ENCODE data around the gene OR51G2.

OR51G2 gene

GRCh38 chr11:4921796-4922195, 2.6 kb upstream of the OR51G2 start:
- Histone ChIP-seq H3K36me3 (ENCODE audit: control insufficient read depth in 5 of 5, insufficient read depth in 5 of 5, low read length in 5 of 5) (no peaks in the 10 kb centered on the region), H3K27ac (ENCODE audit: low read depth, low read length) (no peak overlapping the region), H3K9me3 (ENCODE audit: control insufficient read depth in 5 of 5, low read length in 5 of 5) (no peaks in the 10 kb centered on the region), H3K27me3 (ENCODE audit: control insufficient read depth in 5 of 5, insufficient read depth in 4 of 5, low read length in 5 of 5) (no peaks in the 10 kb centered on the region), H3K4me1 (ENCODE audit: control insufficient read depth in 5 of 5, insufficient read depth in 5 of 5, low read length in 5 of 5) (no peaks in the 10 kb centered on the region), H3K9ac (ENCODE audit: low read length in 5 of 5) (no peak overlapping the region), H3K4me3 (ENCODE audit: low read depth in 1 of 5, low read length in 5 of 5) (no peak overlapping the region)

- Histone ChIP-seq H3K9me3 (ENCODE audit: control insufficient read depth in 5 of 5, low read length in 5 of 5) (no peaks in the 10 kb centered on the region), H3K27me3 (ENCODE audit: control insufficient read depth in 5 of 5, insufficient read depth in 4 of 5, low read length in 5 of 5) (peaks cover 0 to 2% (median 0%) of the 10 kb centered on the region in 5 donors), H3K36me3 (ENCODE audit: control insufficient read depth in 5 of 5, insufficient read depth in 5 of 5, low read length in 5 of 5) (no peaks in the 10 kb centered on the region), H3K27ac (ENCODE audit: low read depth, low read length) (no peak overlapping the region), H3K4me3 (ENCODE audit: low read depth in 1 of 5, low read length in 5 of 5) (no peak overlapping the region), H3K4me1 (ENCODE audit: control insufficient read depth in 5 of 5, insufficient read depth in 5 of 5, low read length in 5 of 5) (no peaks in the 10 kb centered on the region), H3K9ac (ENCODE audit: low read length in 5 of 5) (no peak overlapping the region)
These were observed 2.6 kb downstream of the OR51G2 start for GRCh38 chr11:4916581-4916980.

GRCh38 chr11:4903484-4903883, 15.7 kb downstream of the OR51G2 start, which contains the start of gene OR51A7:
Gene OR51A7, plus strand, starts transcription at chr11:4903783. Its CDS starts 3,587 bp downstream, at chr11:4907370.
- no peak within 1 kb of the TSS for H3K4me3 ChIP-seq (ENCODE audit: low read depth in 1 of 5, low read length in 5 of 5)
- no peaks in the 10 kb centered on the region for H3K36me3 ChIP-seq (ENCODE audit: control insufficient read depth in 5 of 5, insufficient read depth in 5 of 5, low read length in 5 of 5)
- H3K9ac ChIP-seq (ENCODE audit: low read length in 5 of 5) = no peak within 1 kb of the TSS
- no peak within 1 kb of the TSS for H3K27ac ChIP-seq (ENCODE audit: low read depth, low read length)
- H3K27me3 ChIP-seq (ENCODE audit: control insufficient read depth in 5 of 5, insufficient read depth in 4 of 5, low read length in 5 of 5) = peaks cover 0 to 2% (median 0%) of the 10 kb centered on the region in 5 donors
- H3K9me3 ChIP-seq (ENCODE audit: control insufficient read depth in 5 of 5, low read length in 5 of 5) = no peaks in the 10 kb centered on the region
- H3K4me1 ChIP-seq (ENCODE audit: control insufficient read depth in 5 of 5, insufficient read depth in 5 of 5, low read length in 5 of 5) = no peaks in the 10 kb centered on the region

- Histone ChIP-seq H3K4me1 (ENCODE audit: control insufficient read depth in 5 of 5, insufficient read depth in 5 of 5, low read length in 5 of 5) (no peaks in the 10 kb centered on the region), H3K36me3 (ENCODE audit: control insufficient read depth in 5 of 5, insufficient read depth in 5 of 5, low read length in 5 of 5) (no peaks in the 10 kb centered on the region), H3K9ac (ENCODE audit: low read length in 5 of 5) (no peak overlapping the region), H3K4me3 (ENCODE audit: low read depth in 1 of 5, low read length in 5 of 5) (no peak overlapping the region), H3K27ac (ENCODE audit: low read depth, low read length) (no peak overlapping the region), H3K9me3 (ENCODE audit: control insufficient read depth in 5 of 5, low read length in 5 of 5) (no peaks in the 10 kb centered on the region), H3K27me3 (ENCODE audit: control insufficient read depth in 5 of 5, insufficient read depth in 4 of 5, low read length in 5 of 5) (no peaks in the 10 kb centered on the region)
These were observed 27.0 kb downstream of the OR51G2 start for GRCh38 chr11:4891996-4892640.

- no peaks in the 10 kb centered on the region for H3K4me1 ChIP-seq (ENCODE audit: control insufficient read depth in 5 of 5, insufficient read depth in 5 of 5, low read length in 5 of 5)
- no peak overlapping the region for H3K27ac ChIP-seq (ENCODE audit: low read depth, low read length)
- no peak overlapping the region for H3K9ac ChIP-seq (ENCODE audit: low read length in 5 of 5)
- H3K9me3 ChIP-seq (ENCODE audit: control insufficient read depth in 5 of 5, low read length in 5 of 5) = no peaks in the 10 kb centered on the region
- H3K4me3 ChIP-seq (ENCODE audit: low read depth in 1 of 5, low read length in 5 of 5) = no peak overlapping the region
- H3K27me3 ChIP-seq (ENCODE audit: control insufficient read depth in 5 of 5, insufficient read depth in 4 of 5, low read length in 5 of 5) = no peaks in the 10 kb centered on the region
- H3K36me3 ChIP-seq (ENCODE audit: control insufficient read depth in 5 of 5, insufficient read depth in 5 of 5, low read length in 5 of 5) = no peaks in the 10 kb centered on the region
These were observed 28.9 kb downstream of the OR51G2 start for GRCh38 chr11:4890279-4890678.

- no peaks in the 10 kb centered on the region for H3K27me3 ChIP-seq (ENCODE audit: control insufficient read depth in 5 of 5, insufficient read depth in 4 of 5, low read length in 5 of 5)
- no peak overlapping the region for H3K27ac ChIP-seq (ENCODE audit: low read depth, low read length)
- no peaks in the 10 kb centered on the region for H3K36me3 ChIP-seq (ENCODE audit: control insufficient read depth in 5 of 5, insufficient read depth in 5 of 5, low read length in 5 of 5)
- no peaks in the 10 kb centered on the region for H3K4me1 ChIP-seq (ENCODE audit: control insufficient read depth in 5 of 5, insufficient read depth in 5 of 5, low read length in 5 of 5)
- H3K9me3 ChIP-seq (ENCODE audit: control insufficient read depth in 5 of 5, low read length in 5 of 5) = no peaks in the 10 kb centered on the region
- no peak overlapping the region for H3K9ac ChIP-seq (ENCODE audit: low read length in 5 of 5)
- no peak overlapping the region for H3K4me3 ChIP-seq (ENCODE audit: low read depth in 1 of 5, low read length in 5 of 5)
These were observed 31.6 kb downstream of the OR51G2 start for GRCh38 chr11:4887591-4887990.

- no peaks in the 10 kb centered on the region for H3K4me1 ChIP-seq (ENCODE audit: control insufficient read depth in 5 of 5, insufficient read depth in 5 of 5, low read length in 5 of 5)
- H3K9ac ChIP-seq (ENCODE audit: low read length in 5 of 5) = no peak overlapping the region
- H3K27me3 ChIP-seq (ENCODE audit: control insufficient read depth in 5 of 5, insufficient read depth in 4 of 5, low read length in 5 of 5) = no peaks in the 10 kb centered on the region
- H3K27ac ChIP-seq (ENCODE audit: low read depth, low read length) = no peak overlapping the region
- no peaks in the 10 kb centered on the region for H3K36me3 ChIP-seq (ENCODE audit: control insufficient read depth in 5 of 5, insufficient read depth in 5 of 5, low read length in 5 of 5)
- H3K4me3 ChIP-seq (ENCODE audit: low read depth in 1 of 5, low read length in 5 of 5) = no peak overlapping the region
- H3K9me3 ChIP-seq (ENCODE audit: control insufficient read depth in 5 of 5, low read length in 5 of 5) = no peaks in the 10 kb centered on the region
These were observed 33.0 kb downstream of the OR51G2 start for GRCh38 chr11:4886186-4886585.

GRCh38 chr11:4884361-4884760, 34.8 kb downstream of the OR51G2 start:
- Histone ChIP-seq H3K9ac (ENCODE audit: low read length in 5 of 5) (no peak overlapping the region), H3K4me1 (ENCODE audit: control insufficient read depth in 5 of 5, insufficient read depth in 5 of 5, low read length in 5 of 5) (no peaks in the 10 kb centered on the region), H3K27me3 (ENCODE audit: control insufficient read depth in 5 of 5, insufficient read depth in 4 of 5, low read length in 5 of 5) (no peaks in the 10 kb centered on the region), H3K36me3 (ENCODE audit: control insufficient read depth in 5 of 5, insufficient read depth in 5 of 5, low read length in 5 of 5) (no peaks in the 10 kb centered on the region), H3K9me3 (ENCODE audit: control insufficient read depth in 5 of 5, low read length in 5 of 5) (no peaks in the 10 kb centered on the region), H3K27ac (ENCODE audit: low read depth, low read length) (no peak overlapping the region), H3K4me3 (ENCODE audit: low read depth in 1 of 5, low read length in 5 of 5) (no peak overlapping the region)

GRCh38 chr11:4882543-4882942, 36.6 kb downstream of the OR51G2 start:
- H3K4me1 ChIP-seq (ENCODE audit: control insufficient read depth in 5 of 5, insufficient read depth in 5 of 5, low read length in 5 of 5) = no peaks in the 10 kb centered on the region
- no peak overlapping the region for H3K4me3 ChIP-seq (ENCODE audit: low read depth in 1 of 5, low read length in 5 of 5)
- H3K9me3 ChIP-seq (ENCODE audit: control insufficient read depth in 5 of 5, low read length in 5 of 5) = no peaks in the 10 kb centered on the region
- no peaks in the 10 kb centered on the region for H3K36me3 ChIP-seq (ENCODE audit: control insufficient read depth in 5 of 5, insufficient read depth in 5 of 5, low read length in 5 of 5)
- no peaks in the 10 kb centered on the region for H3K27me3 ChIP-seq (ENCODE audit: control insufficient read depth in 5 of 5, insufficient read depth in 4 of 5, low read length in 5 of 5)
- no peak overlapping the region for H3K27ac ChIP-seq (ENCODE audit: low read depth, low read length)
- no peak overlapping the region for H3K9ac ChIP-seq (ENCODE audit: low read length in 5 of 5)

- Histone ChIP-seq H3K4me3 (ENCODE audit: low read depth in 1 of 5, low read length in 5 of 5) (no peak within 1 kb of the TSS), H3K36me3 (ENCODE audit: control insufficient read depth in 5 of 5, insufficient read depth in 5 of 5, low read length in 5 of 5) (no peaks in the 10 kb centered on the region), H3K27ac (ENCODE audit: low read depth, low read length) (no peak within 1 kb of the TSS), H3K27me3 (ENCODE audit: control insufficient read depth in 5 of 5, insufficient read depth in 4 of 5, low read length in 5 of 5) (no peaks in the 10 kb centered on the region), H3K4me1 (ENCODE audit: control insufficient read depth in 5 of 5, insufficient read depth in 5 of 5, low read length in 5 of 5) (no peaks in the 10 kb centered on the region), H3K9ac (ENCODE audit: low read length in 5 of 5) (no peak within 1 kb of the TSS), H3K9me3 (ENCODE audit: control insufficient read depth in 5 of 5, low read length in 5 of 5) (no peaks in the 10 kb centered on the region)
These were observed 37.2 kb downstream of the OR51G2 start, which contains the start of gene OR51T1 for GRCh38 chr11:4881860-4882500. Gene OR51T1, plus strand, starts transcription at chr11:4881900. Its CDS starts 0 bp downstream, at chr11:4881900.

Measured in subcutaneous abdominal adipose tissue (tissue), 5 donors.